Measurements from ENCODE around the gene FRS2. TPM values are rescaled to one million over a fixed set of nuclear protein-coding genes. Genes with fewer than 3 reads are reported as not detected.
"Not testable (repeated sequence)": the region's sequence is repeated elsewhere in the genome, so short reads cannot be mapped to it uniquely, and the experiment has no call there.

The FRS2 gene
- polyA plus RNA-seq, 12 donors = 19.9 to 29.6 (median 22.4) TPM; not detected in 1

- no peak for DNase-seq
These were observed 108.1 kb downstream of the FRS2 start for GRCh38 chr12:69578283-69578682.

GRCh38 chr12:69579029-69579428, 108.8 kb downstream of the FRS2 start:
- DNase-seq = no peak

- no peak for DNase-seq
These were observed 109.9 kb downstream of the FRS2 start for GRCh38 chr12:69580074-69580473.

GRCh38 chr12:69583203-69583602, 113.0 kb downstream of the FRS2 start:
- DNase-seq = no peak

GRCh38 chr12:69585189-69586062, 115.2 kb downstream of the FRS2 start, which contains the start of gene CCT2:
Gene CCT2, plus strand, starts transcription at chr12:69585459. Its CDS starts 63 bp downstream, at chr12:69585522.
- peak; percentile 98 for DNase-seq

- DNase-seq = no peak
These were observed 118.3 kb downstream of the FRS2 start for GRCh38 chr12:69588527-69588926.

GRCh38 chr12:69589082-69589481, 118.9 kb downstream of the FRS2 start:
- DNase-seq = no peak

- no peak for DNase-seq
These were observed 125.5 kb downstream of the FRS2 start for GRCh38 chr12:69595689-69596088.

- no peak for DNase-seq
These were observed 128.1 kb downstream of the FRS2 start for GRCh38 chr12:69598174-69598753.

GRCh38 chr12:69600804-69601203, 130.6 kb downstream of the FRS2 start:
- no peak for DNase-seq

GRCh38 chr12:69601962-69602685, 131.9 kb downstream of the FRS2 start:
- DNase-seq = no peak

GRCh38 chr12:69602954-69603353, 132.8 kb downstream of the FRS2 start:
- DNase-seq = no peak

- not testable (repeated sequence) for DNase-seq
These were observed 133.4 kb downstream of the FRS2 start for GRCh38 chr12:69603556-69603955.

GRCh38 chr12:69604275-69604674, 134.1 kb downstream of the FRS2 start:
- DNase-seq = not testable (repeated sequence)

- DNase-seq = no peak
These were observed 137.9 kb downstream of the FRS2 start for GRCh38 chr12:69608114-69608513.

- DNase-seq = no peak
These were observed 139.9 kb downstream of the FRS2 start for GRCh38 chr12:69610126-69610525.

- no peak for DNase-seq
These were observed 140.5 kb downstream of the FRS2 start, which contains the start of gene LRRC10 for GRCh38 chr12:69610729-69611128. Gene LRRC10, minus strand, starts transcription at chr12:69610907. Its CDS starts 69 bp downstream, at chr12:69610838.

- DNase-seq = no peak
These were observed 143.2 kb downstream of the FRS2 start for GRCh38 chr12:69613351-69613750.

GRCh38 chr12:69616025-69616424, 145.8 kb downstream of the FRS2 start:
- no peak for DNase-seq

- DNase-seq = no peak
These were observed 148.9 kb downstream of the FRS2 start for GRCh38 chr12:69619050-69619449.

GRCh38 chr12:69620077-69620476, 149.9 kb downstream of the FRS2 start:
- no peak for DNase-seq

GRCh38 chr12:69620921-69621320, 150.7 kb downstream of the FRS2 start:
- DNase-seq = no peak

Measured in muscle of arm (tissue), 12 donors.